SK-N-SH treated with all-trans-retinoic acid at 6 μM for 48 hours (cell line): ENCODE results near the gene USP22.

Source experiments
- ATAC-seq: fragments of 200-7000 bp; cut with Tn5 transposase; 3 replicates; pipeline ENCODE4 v1.9.1; 2020; ENCODE audit warnings: mild to moderate bottlenecking, moderate library complexity
- BACH2 ChIP-seq: fragments of 250-450 bp; sonication (Bioruptor Pico); IDR thresholded peaks from 2 replicates; pipeline ENCODE4 v1.9.0; 2021; ENCODE audit warnings: mild to moderate bottlenecking, borderline replicate concordance
- CREB5 ChIP-seq: fragments of 250-450 bp; sonication (Bioruptor Pico); IDR thresholded peaks from 2 replicates; pipeline ENCODE4 v1.5.1; 2020; ENCODE audit warnings: low read depth, mild to moderate bottlenecking, moderate library complexity
- CSDC2 ChIP-seq: fragments of 250-450 bp; sonication (Bioruptor Pico); IDR thresholded peaks from 2 replicates; pipeline ENCODE4 v1.5.0; 2020; ENCODE audit warnings: mild to moderate bottlenecking, moderate library complexity
- CSRNP3 ChIP-seq: fragments of 250-450 bp; sonication (Bioruptor Pico); IDR thresholded peaks from 2 replicates; pipeline ENCODE4 v1.5.1; 2021; ENCODE audit warnings: mild to moderate bottlenecking, moderate library complexity
- ESRRG ChIP-seq: fragments of 250-450 bp; sonication (Bioruptor Pico); IDR thresholded peaks from 2 replicates; pipeline ENCODE4 v1.6.1; 2021; ENCODE audit warnings: mild to moderate bottlenecking
- GLIS3 ChIP-seq: fragments of 250-450 bp; sonication (Bioruptor Pico); IDR thresholded peaks from 2 replicates; pipeline ENCODE4 v1.5.0; 2020; ENCODE audit warnings: mild to moderate bottlenecking, moderate library complexity
- ISL1 ChIP-seq: fragments of 250-450 bp; sonication (Bioruptor Pico); IDR thresholded peaks from 2 replicates; pipeline ENCODE4 v2.1.2; 2022; ENCODE audit warnings: mild to moderate bottlenecking, moderate library complexity
- OSR1 ChIP-seq: fragments of 250-450 bp; sonication (Bioruptor Pico); IDR thresholded peaks from 2 replicates; pipeline ENCODE4 v1.8.0; 2022; ENCODE audit warnings: moderate library complexity, mild to moderate bottlenecking, inconsistent platforms
- POU6F1 ChIP-seq: fragments of 250-450 bp; sonication (Bioruptor Pico); IDR thresholded peaks from 2 replicates; pipeline ENCODE4 v1.8.0; 2021; ENCODE audit warnings: low read depth, mild to moderate bottlenecking, moderate library complexity, borderline replicate concordance
- PPARA ChIP-seq: fragments of 250-450 bp; sonication (Bioruptor Pico); IDR thresholded peaks from 2 replicates; pipeline ENCODE4 v1.5.0; 2020; ENCODE audit warnings: mild to moderate bottlenecking, borderline replicate concordance
- RARB ChIP-seq: fragments of 250-450 bp; sonication (Bioruptor Pico); IDR thresholded peaks from 2 replicates; pipeline ENCODE4 v1.8.0; 2021; ENCODE audit warnings: mild to moderate bottlenecking, moderate library complexity
- SNAI2 ChIP-seq: fragments of 250-450 bp; sonication (Bioruptor Pico); IDR thresholded peaks from 2 replicates; pipeline ENCODE4 v1.5.0; 2020; ENCODE audit warnings: mild to moderate bottlenecking, moderate library complexity
- TCF4 ChIP-seq: fragments of 250-450 bp; sonication (Bioruptor Pico); IDR thresholded peaks from 2 replicates; pipeline ENCODE4 v1.8.0; 2021; ENCODE audit warnings: mild to moderate bottlenecking, moderate library complexity, borderline replicate concordance
- TOX ChIP-seq: fragments of 250-450 bp; sonication (Bioruptor Pico); IDR thresholded peaks from 2 replicates; pipeline ENCODE4 v1.8.0; 2021; ENCODE audit warnings: mild to moderate bottlenecking, moderate library complexity, borderline replicate concordance
- TSHZ2 ChIP-seq: fragments of 250-450 bp; sonication (Bioruptor Pico); IDR thresholded peaks from 2 replicates; pipeline ENCODE4 v1.5.0; 2020; ENCODE audit warnings: mild to moderate bottlenecking, moderate library complexity
- ZC3H10 ChIP-seq: fragments of 250-450 bp; sonication (Bioruptor Pico); IDR thresholded peaks from 2 replicates; pipeline ENCODE4 v1.5.1; 2021; ENCODE audit warnings: mild to moderate bottlenecking, moderate library complexity
- ZFP3 ChIP-seq: fragments of 250-450 bp; sonication (Bioruptor Pico); IDR thresholded peaks from 2 replicates; pipeline ENCODE4 v1.5.0; 2020; ENCODE audit warnings: mild to moderate bottlenecking, moderate library complexity
- ZFP30 ChIP-seq: fragments of 450-650 bp; formaldehyde crosslinking; IDR thresholded peaks from 2 replicates; pipeline ENCODE4 v1.5.0; 2022; ENCODE audit warnings: mild to moderate bottlenecking, moderate library complexity
- ZNF565 ChIP-seq: fragments of 450-650 bp; formaldehyde crosslinking; conservative IDR thresholded peaks from 2 replicates; pipeline ENCODE4 v1.5.0; 2020; ENCODE audit warnings: low read depth, mild to moderate bottlenecking, moderate library complexity
- ZNF70 ChIP-seq: fragments of 450-650 bp; formaldehyde crosslinking; IDR thresholded peaks from 2 replicates; pipeline ENCODE4 v1.5.0; 2020; ENCODE audit warnings: mild to moderate bottlenecking, moderate library complexity
- ZNF8 ChIP-seq: fragments of 450-650 bp; formaldehyde crosslinking; IDR thresholded peaks from 2 replicates; pipeline ENCODE4 v1.5.0; 2020; ENCODE audit warnings: mild to moderate bottlenecking, moderate library complexity

USP22 gene

GRCh38 chr17:21077281-21077680, 34.5 kb upstream of the USP22 start:
- ATAC-seq: no peak
- no peak for TF ChIP-seq ESRRG (CRISPR knock-in tag)
- no peak for TF ChIP-seq ZC3H10 (CRISPR knock-in tag)
- no peak for TF ChIP-seq GLIS3
- TF ChIP-seq PPARA (CRISPR knock-in tag): no peak
- TF ChIP-seq SNAI2 (CRISPR knock-in tag): no peak
- TF ChIP-seq CSDC2: no peak
- no peak for TF ChIP-seq POU6F1
- no peak for TF ChIP-seq TSHZ2 (CRISPR knock-in tag)
- no peak for TF ChIP-seq TOX (CRISPR knock-in tag)

- no peak for TF ChIP-seq TSHZ2 (CRISPR knock-in tag)
- no peak for TF ChIP-seq ZC3H10 (CRISPR knock-in tag)
- no peak for ATAC-seq
Observed at GRCh38 chr17:21076242-21076641, 33.4 kb upstream of the USP22 start.

- ATAC-seq: no peak
- TF ChIP-seq RARB (CRISPR knock-in tag): no peak
- no peak for TF ChIP-seq CSDC2
- TF ChIP-seq ZFP30: no peak
- no peak for TF ChIP-seq ZFP3 (CRISPR knock-in tag)
- TF ChIP-seq TOX (CRISPR knock-in tag): no peak
- no peak for TF ChIP-seq PPARA (CRISPR knock-in tag)
Observed at GRCh38 chr17:21075739-21076085, 32.9 kb upstream of the USP22 start.

GRCh38 chr17:21072745-21073197, 30.0 kb upstream of the USP22 start:
- TF ChIP-seq RARB (CRISPR knock-in tag) (no peak), BACH2 (no peak)
- TF ChIP-seq, all 23 proteins: peak for 0

GRCh38 chr17:21066394-21066793, 23.6 kb upstream of the USP22 start:
- no peak for ATAC-seq
- TF ChIP-seq CREB5 (CRISPR knock-in tag) (no peak), ZNF8 (CRISPR knock-in tag) (no peak), POU6F1 (no peak), CSRNP3 (CRISPR knock-in tag) (no peak), ZNF565 (CRISPR knock-in tag) (no peak), ESRRG (CRISPR knock-in tag) (no peak), SNAI2 (CRISPR knock-in tag) (no peak), TCF4 (CRISPR knock-in tag) (no peak), TOX (CRISPR knock-in tag) (no peak), ZFP3 (CRISPR knock-in tag) (no peak), BACH2 (no peak), GLIS3 (no peak), ZNF70 (no peak), ZC3H10 (CRISPR knock-in tag) (no peak), OSR1 (CRISPR knock-in tag) (no peak), ISL1 (CRISPR knock-in tag) (no peak)

More at GRCh38 chr17:21072745-21073197, 30.0 kb upstream of the USP22 start:
- no peak for ATAC-seq
